ENCODE measurements around the gene RARB. TPM values are rescaled to one million over a fixed set of nuclear protein-coding genes. Genes with fewer than 3 reads are reported as not detected.

The RARB gene
- total RNA-seq, 1 donor from 2014 or later = 5.6 TPM

DNA sequence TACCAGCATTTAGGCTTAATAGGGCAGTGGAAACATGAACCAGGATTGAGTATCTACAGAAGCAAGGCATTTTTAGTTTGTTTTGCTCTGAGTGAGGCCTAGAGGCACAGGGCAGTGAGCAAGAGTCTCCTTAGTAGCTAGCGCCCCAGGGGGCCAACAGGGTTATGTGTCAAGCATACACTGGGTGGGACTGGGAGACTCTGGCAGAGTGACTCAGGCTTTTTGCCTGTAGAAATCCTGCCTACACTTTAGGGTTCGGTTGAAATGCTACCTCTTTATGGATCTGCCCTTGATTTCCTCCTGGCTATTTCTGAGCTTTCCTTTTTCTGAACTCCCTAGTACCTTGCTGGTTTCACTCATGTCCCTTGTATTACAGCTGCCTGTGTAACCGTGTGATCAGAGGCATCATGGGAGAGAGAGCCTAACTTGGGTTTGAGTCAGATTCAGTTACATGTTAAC, 164.5 kb downstream of the RARB start:
- TF ChIP-seq, protein P1, sequence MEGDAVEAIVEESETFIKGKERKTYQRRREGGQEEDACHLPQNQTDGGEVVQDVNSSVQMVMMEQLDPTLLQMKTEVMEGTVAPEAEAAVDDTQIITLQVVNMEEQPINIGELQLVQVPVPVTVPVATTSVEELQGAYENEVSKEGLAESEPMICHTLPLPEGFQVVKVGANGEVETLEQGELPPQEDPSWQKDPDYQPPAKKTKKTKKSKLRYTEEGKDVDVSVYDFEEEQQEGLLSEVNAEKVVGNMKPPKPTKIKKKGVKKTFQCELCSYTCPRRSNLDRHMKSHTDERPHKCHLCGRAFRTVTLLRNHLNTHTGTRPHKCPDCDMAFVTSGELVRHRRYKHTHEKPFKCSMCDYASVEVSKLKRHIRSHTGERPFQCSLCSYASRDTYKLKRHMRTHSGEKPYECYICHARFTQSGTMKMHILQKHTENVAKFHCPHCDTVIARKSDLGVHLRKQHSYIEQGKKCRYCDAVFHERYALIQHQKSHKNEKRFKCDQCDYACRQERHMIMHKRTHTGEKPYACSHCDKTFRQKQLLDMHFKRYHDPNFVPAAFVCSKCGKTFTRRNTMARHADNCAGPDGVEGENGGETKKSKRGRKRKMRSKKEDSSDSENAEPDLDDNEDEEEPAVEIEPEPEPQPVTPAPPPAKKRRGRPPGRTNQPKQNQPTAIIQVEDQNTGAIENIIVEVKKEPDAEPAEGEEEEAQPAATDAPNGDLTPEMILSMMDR (IDR thresholded peaks at IDR 0.05) = peak; percentile 20
- H3K27me3 ChIP-seq (ENCODE audit: low read depth) = no peaks in the 10 kb centered on the region
- no peak overlapping the region for H3K27ac ChIP-seq
- ATAC-seq (peak; percentile 57 to 60), DNase-seq (no peak)
- intact Hi-C loops (cut with DNase I) = loop anchor here (10.0 kb wide), 1 partner anchor 818 kb away; no protein-coding TSS in a partner anchor
- no peaks in the 10 kb centered on the region for H3K9me3 ChIP-seq
- peaks cover 16% of the 10 kb centered on the region for H3K36me3 ChIP-seq
- peaks cover 23% of the 10 kb centered on the region for H3K4me1 ChIP-seq
- H3K4me3 ChIP-seq = no peak overlapping the region

DNA sequence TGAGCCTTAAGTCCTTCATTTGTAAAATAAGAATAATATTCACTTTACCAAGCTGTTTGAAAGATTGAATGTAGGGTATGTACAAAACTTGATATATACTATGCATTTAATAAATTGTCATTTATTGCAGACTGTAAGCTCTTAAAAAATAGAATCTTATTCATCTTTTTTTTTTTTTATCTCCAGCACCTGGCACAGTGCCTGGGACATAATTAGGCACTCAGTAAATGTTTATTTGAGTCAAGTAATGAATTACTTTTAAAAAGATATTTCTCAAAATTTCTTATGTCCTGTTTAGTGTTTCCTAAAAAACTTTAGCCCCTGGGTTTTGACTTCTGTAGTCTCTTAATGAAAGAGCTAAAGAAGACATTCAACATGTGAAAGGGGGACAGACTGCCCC, 164.9 kb downstream of the RARB start:
- H3K4me3 ChIP-seq = no peak overlapping the region
- H3K36me3 ChIP-seq = peaks cover 20% of the 10 kb centered on the region
- H3K27ac ChIP-seq = no peak overlapping the region
- TF ChIP-seq, protein P1 (IDR thresholded peaks at IDR 0.05) = no peak
- ATAC-seq = no peak
- H3K4me1 ChIP-seq = peaks cover 23% of the 10 kb centered on the region
- DNase-seq = no peak
- H3K27me3 ChIP-seq (ENCODE audit: low read depth) = no peaks in the 10 kb centered on the region
- no peaks in the 10 kb centered on the region for H3K9me3 ChIP-seq
- intact Hi-C loops (cut with DNase I) = loop anchor here (10.0 kb wide), 1 partner anchor 818 kb away; no protein-coding TSS in a partner anchor

DNA sequence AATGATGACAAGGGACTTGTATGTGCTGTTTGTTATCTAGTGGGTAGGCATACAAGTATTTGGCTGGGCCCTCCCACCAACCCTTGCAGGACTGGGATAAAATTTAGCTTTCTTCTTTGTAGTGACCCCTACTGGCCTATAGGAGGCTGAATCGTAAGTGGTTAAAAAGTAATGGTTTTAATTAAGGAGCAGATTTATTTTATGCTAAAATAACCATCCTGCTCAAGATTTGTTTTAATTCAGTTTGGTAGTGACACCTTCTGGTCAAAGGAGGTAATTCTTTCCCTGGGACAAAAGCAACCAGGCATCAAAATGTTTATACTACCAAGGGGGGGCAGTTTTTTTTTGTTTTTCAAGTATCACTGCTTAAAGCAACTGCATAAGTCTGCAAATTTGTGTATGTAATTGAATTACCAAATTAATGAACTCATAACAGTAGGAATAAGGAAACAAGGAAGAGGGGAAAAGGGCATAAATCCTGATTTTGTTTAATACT, 166.0 kb downstream of the RARB start:
- peaks cover 23% of the 10 kb centered on the region for H3K4me1 ChIP-seq
- ATAC-seq = peak; percentile 52 to 58
- DNase-seq = no peak
- H3K27ac ChIP-seq = no peak overlapping the region
- no peaks in the 10 kb centered on the region for H3K9me3 ChIP-seq
- TF ChIP-seq, protein P1 (IDR thresholded peaks at IDR 0.05) = peak; percentile 80
- H3K27me3 ChIP-seq (ENCODE audit: low read depth) = no peaks in the 10 kb centered on the region
- intact Hi-C loops (cut with DNase I) = loop anchor here (10.0 kb wide), 1 partner anchor 819 kb away; no protein-coding TSS in a partner anchor
- H3K36me3 ChIP-seq = peaks cover 31% of the 10 kb centered on the region
- H3K4me3 ChIP-seq = no peak overlapping the region

DNA sequence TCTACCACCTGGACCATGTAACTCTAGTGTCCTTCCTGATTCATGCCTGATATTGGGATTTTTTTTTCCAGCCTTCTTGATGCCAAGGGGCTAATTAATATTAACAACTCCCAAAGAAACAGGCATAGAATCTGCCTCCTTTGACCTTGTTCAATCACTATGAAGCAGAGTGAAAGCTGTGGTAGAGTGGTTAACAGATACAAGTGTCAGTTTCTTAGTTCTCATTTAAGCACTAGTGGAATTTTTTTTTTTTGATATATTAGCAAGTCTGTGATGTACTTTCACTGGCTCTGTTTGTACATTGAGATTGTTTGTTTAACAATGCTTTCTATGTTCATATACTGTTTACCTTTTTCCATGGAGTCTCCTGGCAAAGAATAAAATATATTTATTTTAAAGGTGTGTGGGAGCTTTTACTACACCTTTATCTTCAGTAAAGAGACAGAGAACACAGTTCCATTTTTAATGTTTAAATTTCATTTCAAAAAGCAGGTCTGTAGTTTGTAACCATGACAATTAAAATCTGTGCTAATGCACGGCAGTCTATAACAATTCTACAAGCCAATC, 169.6 kb downstream of the RARB start:
- Histone ChIP-seq H3K27ac (peak overlapping the region; percentile 8), H3K36me3 (peaks cover 65% of the 10 kb centered on the region), H3K9me3 (no peaks in the 10 kb centered on the region), H3K4me1 (peaks cover 20% of the 10 kb centered on the region), H3K4me3 (no peak overlapping the region), H3K27me3 (ENCODE audit: low read depth) (no peaks in the 10 kb centered on the region)
- DNase-seq (no peak), ATAC-seq (no peak)
- intact Hi-C loops (cut with DNase I) = loop anchor here (5.0 to 10.0 kb wide), 2 partner anchors 640 to 823 kb away; no protein-coding TSS in a partner anchor
- TF ChIP-seq, protein P1 (IDR thresholded peaks at IDR 0.05) = no peak

DNA sequence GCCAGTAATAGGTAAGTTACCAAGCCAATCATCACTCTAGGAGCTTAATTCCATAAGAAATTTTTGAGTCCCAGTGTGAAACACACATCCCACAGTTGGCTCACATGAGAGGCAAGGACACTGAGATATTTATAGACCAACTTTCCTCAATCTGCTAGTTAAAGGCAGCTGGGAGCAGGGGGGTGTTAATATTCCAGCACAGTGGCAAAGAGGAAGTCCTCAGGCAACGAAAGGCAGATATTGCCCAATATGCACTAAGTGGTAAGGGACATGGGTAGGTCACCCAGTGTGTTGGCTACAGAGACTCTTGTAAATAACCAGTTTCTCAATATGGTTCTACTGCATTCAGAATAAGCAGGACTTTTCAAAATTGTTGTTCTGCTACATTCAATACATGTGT, 175.6 kb downstream of the RARB start:
- intact Hi-C loops (cut with DNase I) = no loop called here
- Histone ChIP-seq H3K4me1 (peaks cover 10% of the 10 kb centered on the region), H3K36me3 (peaks cover 81% of the 10 kb centered on the region), H3K27ac (peak overlapping the region; percentile 24), H3K9me3 (no peaks in the 10 kb centered on the region), H3K4me3 (no peak overlapping the region), H3K27me3 (ENCODE audit: low read depth) (no peaks in the 10 kb centered on the region)
- TF ChIP-seq, protein P1 (IDR thresholded peaks at IDR 0.05) = no peak
- peak; percentile 95 to 97 for ATAC-seq
- DNase-seq = no peak
